NCI-H226 (cell line): ENCODE measurements around the gene VAV2.
A peak's percentile ranks its signal among the peaks of the same experiment; 100 is the strongest.

Source experiments
- DNase-seq: peaks from one replicate; pipeline ENCODE4 v3.0.0-alpha.2; 2015

The VAV2 gene

DNA sequence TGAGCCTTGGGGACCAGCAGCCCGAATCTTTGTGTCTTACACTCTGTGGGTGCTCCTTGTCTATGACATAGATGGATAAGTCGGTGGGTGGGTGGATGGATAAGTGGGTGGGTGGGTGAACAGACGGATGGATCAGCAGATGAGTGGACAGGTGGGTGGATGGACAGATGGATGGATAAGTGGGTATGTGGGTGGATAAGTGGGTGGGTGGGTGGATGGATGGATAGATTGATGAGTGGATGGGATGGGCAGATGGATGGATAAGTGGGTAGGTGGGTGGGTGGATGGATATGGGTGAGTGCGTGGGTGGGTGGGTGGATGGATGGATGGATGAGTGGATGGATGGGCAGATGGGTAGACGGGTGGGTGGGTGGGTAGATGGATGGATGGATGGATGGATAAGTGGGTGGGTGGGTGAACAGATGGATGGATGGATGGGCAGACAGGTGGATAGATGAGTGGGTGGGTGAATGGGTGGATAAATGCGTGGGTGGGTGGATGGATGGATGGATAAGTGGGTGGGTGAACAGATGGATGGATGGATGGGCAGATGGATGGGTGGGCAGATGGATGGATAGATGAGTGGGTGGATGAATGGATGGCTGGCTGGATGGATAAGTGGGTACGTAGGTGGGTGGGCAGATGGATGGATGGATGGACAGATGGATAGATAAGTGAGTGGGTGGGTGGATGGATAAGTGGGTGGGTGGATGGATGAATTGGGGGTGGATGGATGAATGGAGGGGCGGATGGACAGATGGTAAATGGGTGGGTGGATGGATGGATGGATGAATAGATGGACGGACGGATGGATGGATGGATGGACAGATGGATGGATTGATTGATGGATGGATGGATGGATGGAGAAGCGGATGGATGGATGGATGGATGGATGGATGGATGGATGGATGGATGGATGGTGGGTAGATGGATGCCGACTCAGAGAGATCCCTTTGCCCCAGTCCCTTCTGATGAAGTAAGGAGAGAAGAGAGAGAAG is 121.2 kb downstream of the VAV2 start:
- DNase-seq, result no peak

GRCh38 chr9:133869674-133870405 is 122.3 kb downstream of the VAV2 start:
- DNase-seq, result no peak

DNA sequence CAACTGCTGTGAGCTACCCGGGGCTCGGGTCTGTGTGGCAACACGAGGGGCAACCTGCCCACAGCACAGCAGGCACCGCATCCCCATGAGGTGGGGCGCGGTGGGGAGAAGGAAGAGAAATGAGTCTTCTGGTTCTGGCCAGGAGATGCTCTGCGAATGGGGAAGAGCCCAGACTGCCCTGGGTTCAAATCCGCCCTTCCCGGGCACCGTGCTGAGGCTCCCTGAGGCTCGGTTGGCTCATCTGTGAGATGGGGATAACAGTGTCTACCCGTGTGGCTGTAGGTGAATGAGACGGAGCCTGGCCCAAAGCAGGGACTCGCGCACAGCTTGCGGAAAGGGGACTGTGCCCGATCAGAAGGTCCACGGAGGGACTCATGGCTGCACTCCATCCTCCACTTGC is 123.9 kb downstream of the VAV2 start:
- no peak for DNase-seq

GRCh38 chr9:133866946-133867345 is 125.2 kb downstream of the VAV2 start:
- DNase-seq, result no peak

- DNase-seq, result no peak
Measured at GRCh38 chr9:133864011-133864410, 128.1 kb downstream of the VAV2 start.

GRCh38 chr9:133863257-133863592 is 128.9 kb downstream of the VAV2 start:
- DNase-seq, result no peak

DNA sequence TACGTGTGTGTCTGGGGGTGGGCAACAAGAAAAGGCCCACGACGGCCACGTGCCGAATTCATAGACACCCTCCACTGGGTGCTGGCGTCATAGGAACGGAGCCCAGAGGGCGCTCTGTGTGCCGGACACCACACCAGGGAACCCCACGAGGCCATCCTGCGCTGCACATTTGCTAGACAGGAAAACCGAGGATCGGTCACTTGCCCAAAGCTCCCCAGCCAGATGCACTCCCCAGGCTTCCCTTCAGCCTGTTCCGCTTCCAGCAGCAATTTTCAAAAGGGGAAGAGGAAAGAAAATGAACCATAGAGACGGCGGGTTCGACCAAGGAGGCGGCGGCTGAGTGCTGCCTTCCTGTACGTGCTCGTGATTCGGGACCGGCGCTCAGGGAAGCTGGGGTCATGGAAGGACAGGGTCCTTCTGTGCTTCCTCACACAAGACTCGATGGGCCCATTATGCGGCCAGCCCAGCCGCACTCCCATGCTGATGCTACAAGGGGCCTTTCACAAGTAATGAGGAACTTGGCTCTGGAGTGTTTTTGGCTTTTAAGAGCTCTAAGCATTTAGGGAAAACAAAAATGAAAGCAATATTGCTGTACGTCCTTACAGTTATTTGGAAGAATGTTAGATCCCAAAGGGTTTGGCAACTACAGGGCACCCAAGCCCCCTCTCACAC is 129.4 kb downstream of the VAV2 start:
- no peak for DNase-seq

DNA sequence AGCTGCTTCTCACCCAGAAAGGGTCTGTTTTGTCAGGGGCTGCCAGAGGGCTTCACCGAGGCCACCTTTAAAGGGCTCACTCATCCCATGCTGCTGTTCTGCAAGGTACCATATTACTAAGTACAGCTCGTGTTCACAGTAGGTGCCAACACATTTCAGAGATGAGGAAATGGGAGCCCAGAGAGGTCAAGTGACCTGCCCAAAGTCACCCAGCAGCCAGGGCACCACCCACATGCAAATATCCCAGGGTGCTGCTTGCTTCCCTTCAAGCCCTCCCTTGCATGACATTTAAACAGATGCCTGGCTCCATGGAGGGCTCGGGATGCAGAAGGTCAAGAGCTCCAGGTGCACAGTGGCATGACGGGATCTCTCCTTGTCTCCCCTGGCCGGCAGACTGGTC is 130.4 kb downstream of the VAV2 start:
- DNase-seq, result no peak

- no peak for DNase-seq
Measured at GRCh38 chr9:133861086-133861485, 131.0 kb downstream of the VAV2 start.

GRCh38 chr9:133858771-133859170 is 133.4 kb downstream of the VAV2 start:
- DNase-seq, result no peak

DNA sequence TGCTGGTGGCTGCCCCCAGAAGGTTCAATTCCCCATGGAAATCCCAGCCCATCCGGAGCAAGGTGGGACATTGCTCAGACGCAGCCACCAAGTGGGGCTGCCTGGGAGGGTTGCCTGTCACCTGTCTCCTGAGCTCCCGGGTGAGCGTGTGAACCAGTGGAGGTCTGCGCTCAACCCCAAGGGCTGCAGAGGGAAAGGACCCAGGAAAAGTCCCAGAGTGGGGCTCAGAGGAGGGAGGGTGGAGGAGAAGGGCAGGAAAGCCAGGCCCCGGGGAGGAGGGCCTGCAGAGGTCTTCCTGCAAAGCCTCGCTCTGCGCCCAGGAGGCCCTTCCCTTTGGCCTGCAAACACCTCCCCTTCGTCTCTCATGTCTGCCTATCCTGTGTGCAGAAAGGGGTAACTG is 134.5 kb downstream of the VAV2 start:
- no peak for DNase-seq

GRCh38 chr9:133856798-133857197 is 135.3 kb downstream of the VAV2 start:
- no peak for DNase-seq

GRCh38 chr9:133855802-133856521 is 136.2 kb downstream of the VAV2 start:
- DNase-seq, result peak; percentile 87

- no peak for DNase-seq
Measured at GRCh38 chr9:133855371-133855770, 136.8 kb downstream of the VAV2 start.

GRCh38 chr9:133854765-133855164 is 137.4 kb downstream of the VAV2 start:
- no peak for DNase-seq

- no peak for DNase-seq
Measured at GRCh38 chr9:133854048-133854447, 138.1 kb downstream of the VAV2 start.

DNA sequence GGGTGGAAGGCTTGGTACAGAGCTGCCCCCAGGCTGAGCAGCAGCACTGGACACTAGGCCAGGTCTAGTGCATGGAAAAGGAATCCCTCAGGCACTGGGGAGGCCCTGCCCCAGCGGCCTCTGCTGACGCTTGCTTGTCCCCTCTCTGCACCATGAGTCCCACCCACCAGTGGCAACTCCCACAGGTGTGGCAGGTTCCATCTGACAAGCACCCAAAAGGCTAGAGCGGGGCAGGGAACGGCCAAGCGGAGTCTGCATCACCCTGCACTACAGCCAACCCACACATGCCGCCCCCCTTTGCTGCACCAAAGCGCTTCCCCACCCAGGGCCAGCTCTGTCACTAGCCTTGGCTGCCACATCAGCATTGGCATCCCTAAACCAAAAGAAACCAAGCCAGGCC is 138.8 kb downstream of the VAV2 start:
- DNase-seq, result no peak

GRCh38 chr9:133852431-133852830 is 139.7 kb downstream of the VAV2 start:
- DNase-seq, result no peak

DNA sequence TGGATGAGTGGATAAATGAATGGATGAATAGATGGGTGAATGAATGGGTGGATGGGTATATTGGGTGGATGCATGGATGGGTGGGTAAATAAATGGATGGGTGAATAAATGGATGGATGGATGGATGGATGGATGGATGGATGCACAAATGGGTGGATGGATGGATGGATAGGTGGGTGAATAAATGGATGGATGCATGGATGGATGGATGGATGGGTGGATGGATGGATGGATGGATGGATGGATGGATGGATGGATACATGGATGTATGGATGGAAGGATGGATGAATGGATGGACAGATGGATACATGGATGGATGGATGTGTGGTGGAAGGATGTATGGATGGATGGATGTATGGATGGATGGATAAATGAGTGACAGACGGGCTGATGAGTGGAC is 140.4 kb downstream of the VAV2 start:
- DNase-seq, result no peak

DNA sequence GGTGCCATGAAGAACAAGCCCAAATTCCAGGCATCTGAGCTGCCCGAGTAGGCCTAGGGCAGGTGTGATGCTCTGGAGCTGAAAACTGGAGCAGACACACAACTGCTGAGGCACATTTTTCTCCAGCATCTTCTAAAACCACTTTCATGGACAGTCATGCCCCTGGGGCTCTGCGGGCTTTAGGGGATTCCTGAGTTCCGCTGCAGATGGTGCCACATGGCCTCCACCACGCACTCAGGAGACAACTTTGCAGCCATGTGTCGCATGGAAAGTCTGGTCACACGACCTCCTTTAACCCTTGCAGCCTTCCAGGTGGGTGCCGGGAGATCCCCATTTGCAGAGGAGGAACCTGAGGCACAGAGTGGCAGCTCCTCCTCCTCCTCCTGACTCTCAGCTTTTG is 141.2 kb downstream of the VAV2 start:
- no peak for DNase-seq

- no peak for DNase-seq
Measured at GRCh38 chr9:133850161-133850560, 142.0 kb downstream of the VAV2 start.

- no peak for DNase-seq
Measured at GRCh38 chr9:133849110-133849670, 142.9 kb downstream of the VAV2 start.
